ENCODE data around the gene CCDC102A. TPM values are rescaled to one million over a fixed set of nuclear protein-coding genes. Genes with fewer than 3 reads are reported as not detected.
"Not testable (repeated sequence)": the region's sequence is repeated elsewhere in the genome, so short reads cannot be mapped to it uniquely, and the experiment has no call there.

CCDC102A gene
- total RNA-seq, 1 donor from 2014 or later: 10.2 TPM

- DNase-seq (ENCODE audit: low spot score): no peak
These were observed 34.2 kb downstream of the CCDC102A start for GRCh38 chr16:57502048-57502775.

GRCh38 chr16:57501492-57501891 is 34.9 kb downstream of the CCDC102A start:
- DNase-seq (ENCODE audit: low spot score): no peak

GRCh38 chr16:57500578-57501111 is 35.7 kb downstream of the CCDC102A start:
- DNase-seq (ENCODE audit: low spot score): peak; percentile 82

GRCh38 chr16:57499941-57500340 is 36.4 kb downstream of the CCDC102A start:
- DNase-seq (ENCODE audit: low spot score): not testable (repeated sequence)

- no peak for DNase-seq (ENCODE audit: low spot score)
These were observed 38.3 kb downstream of the CCDC102A start for GRCh38 chr16:57498031-57498430.

GRCh38 chr16:57497121-57497520 is 39.2 kb downstream of the CCDC102A start:
- DNase-seq (ENCODE audit: low spot score): no peak

- no peak for DNase-seq (ENCODE audit: low spot score)
These were observed 42.6 kb downstream of the CCDC102A start for GRCh38 chr16:57493767-57494166.

GRCh38 chr16:57489229-57489628 is 47.1 kb downstream of the CCDC102A start:
- no peak for DNase-seq (ENCODE audit: low spot score)

GRCh38 chr16:57486858-57487834 is 49.2 kb downstream of the CCDC102A start:
- DNase-seq (ENCODE audit: low spot score): no peak

GRCh38 chr16:57485916-57486857 is 50.2 kb downstream of the CCDC102A start, which contains the start of gene DOK4:
DOK4 (minus strand) TSS chr16:57486493; CDS start chr16:57479507, 6,986 bp downstream.
- DNase-seq (ENCODE audit: low spot score): peak; percentile 75

- no peak for DNase-seq (ENCODE audit: low spot score)
These were observed 51.1 kb downstream of the CCDC102A start for GRCh38 chr16:57485091-57485915.

- DNase-seq (ENCODE audit: low spot score): no peak
These were observed 51.8 kb downstream of the CCDC102A start for GRCh38 chr16:57484515-57485005.

- peak; percentile 62 for DNase-seq (ENCODE audit: low spot score)
These were observed 52.5 kb downstream of the CCDC102A start for GRCh38 chr16:57483725-57484514.

GRCh38 chr16:57482845-57483545 is 53.4 kb downstream of the CCDC102A start:
- no peak for DNase-seq (ENCODE audit: low spot score)

- no peak for DNase-seq (ENCODE audit: low spot score)
These were observed 55.0 kb downstream of the CCDC102A start for GRCh38 chr16:57481421-57481820.

- no peak for DNase-seq (ENCODE audit: low spot score)
These were observed 55.6 kb downstream of the CCDC102A start for GRCh38 chr16:57480754-57481230.

GRCh38 chr16:57479976-57480753 is 56.2 kb downstream of the CCDC102A start:
- DNase-seq (ENCODE audit: low spot score): peak; percentile 89
